GM18502 (cell line): Measurements from ENCODE around the gene RFXANK.
"Not testable (repeated sequence)": the region's sequence is repeated elsewhere in the genome, so short reads cannot be mapped to it uniquely, and the experiment has no call there.

Experiments used
- ATAC-seq: cut with Tn5 transposase; IDR thresholded peaks from one replicate; pipeline ENCODE4 v1.9.1; 2021; ENCODE audit warnings: mild to moderate bottlenecking; ENCODE audit not compliant: unreplicated experiment, poor library complexity

RFXANK gene

DNA sequence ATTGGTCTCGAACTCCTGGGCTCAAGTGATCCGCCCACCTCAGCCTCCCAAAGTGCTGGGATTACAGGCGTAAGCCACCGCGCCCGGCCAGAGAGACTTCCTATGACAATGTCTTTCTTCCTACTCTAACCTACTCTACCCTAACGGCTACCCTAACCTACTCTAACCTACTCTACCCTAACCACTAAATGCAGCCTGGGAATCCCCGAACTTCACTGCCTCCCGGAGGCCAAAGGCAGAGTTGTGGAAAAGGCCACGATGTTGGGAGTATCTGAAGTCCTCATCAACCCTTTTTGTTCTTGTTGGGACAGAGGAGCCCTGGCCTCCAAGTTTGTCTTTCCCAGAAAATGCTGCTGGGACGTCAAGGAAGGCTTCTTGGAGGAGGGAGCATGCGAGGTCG lies 12.1 kb downstream of the RFXANK start:
- ATAC-seq, result no peak

DNA sequence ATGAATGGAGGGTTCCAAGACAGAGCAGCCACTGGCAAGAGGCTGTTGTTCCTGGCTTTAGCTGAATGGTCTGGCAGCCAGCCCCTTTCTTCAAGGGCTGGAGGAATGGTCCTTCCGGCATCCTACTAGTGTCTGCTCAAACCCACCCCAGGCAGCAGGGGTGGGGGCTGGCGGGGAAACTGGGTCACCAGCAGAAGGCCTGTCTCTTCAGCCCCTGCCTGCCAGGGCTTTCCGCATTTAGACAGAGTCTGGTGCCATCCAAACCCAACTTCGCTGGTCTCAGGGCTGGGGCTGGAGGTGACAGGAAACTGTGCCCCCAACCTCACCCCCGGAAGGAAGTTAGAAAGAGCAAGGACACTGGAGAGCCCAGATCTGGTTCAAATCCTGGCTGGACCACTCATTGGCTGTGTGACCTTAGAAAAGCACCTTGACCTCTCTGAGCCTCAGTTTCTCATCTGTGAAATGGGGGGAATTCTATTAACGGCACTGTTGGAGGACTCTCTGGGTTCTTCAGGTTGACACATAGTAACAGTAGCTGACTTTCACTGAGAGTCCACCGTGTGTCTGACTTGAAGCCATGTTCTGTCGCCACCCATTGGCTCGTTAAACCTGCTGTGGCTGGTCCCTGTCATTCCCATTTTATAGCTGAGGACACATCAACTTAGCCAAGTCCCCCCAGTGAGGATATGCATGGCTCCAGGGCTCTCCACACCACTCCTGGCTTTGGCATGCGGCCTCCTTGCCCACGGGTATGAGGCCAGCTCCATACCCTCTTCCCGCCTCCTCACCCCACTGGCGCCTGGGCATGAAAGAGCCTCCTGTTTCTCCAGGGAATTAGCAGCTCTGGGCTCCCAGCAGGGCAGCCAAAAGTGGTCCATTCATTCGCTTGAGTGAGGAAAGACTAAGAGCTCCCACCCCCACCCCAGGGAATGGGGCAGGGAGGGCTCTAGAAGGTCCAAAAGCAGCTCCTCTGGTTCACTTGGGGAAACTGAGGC lies 13.7 kb downstream of the RFXANK start:
- ATAC-seq, result no peak

DNA sequence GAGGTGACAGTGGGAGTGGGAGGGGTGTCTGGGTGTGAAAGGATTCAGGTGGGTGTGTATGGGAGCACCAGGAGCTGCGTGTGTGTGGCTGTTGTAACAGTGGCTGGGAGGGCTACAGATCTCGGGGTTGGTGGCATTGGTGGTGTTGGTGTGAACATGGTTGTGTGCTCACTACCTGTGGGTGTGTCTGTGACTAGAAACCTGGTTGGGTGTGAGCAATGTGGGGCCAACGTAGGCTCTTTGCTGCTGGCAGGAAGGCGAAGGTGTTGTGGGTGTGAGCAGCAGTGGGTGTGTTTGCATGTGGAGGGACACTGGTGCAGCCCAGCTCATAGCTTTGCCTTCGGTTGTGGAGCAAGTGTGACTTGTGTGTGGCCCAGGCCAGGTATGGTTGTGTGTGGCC lies 14.9 kb downstream of the RFXANK start:
- no peak for ATAC-seq

DNA sequence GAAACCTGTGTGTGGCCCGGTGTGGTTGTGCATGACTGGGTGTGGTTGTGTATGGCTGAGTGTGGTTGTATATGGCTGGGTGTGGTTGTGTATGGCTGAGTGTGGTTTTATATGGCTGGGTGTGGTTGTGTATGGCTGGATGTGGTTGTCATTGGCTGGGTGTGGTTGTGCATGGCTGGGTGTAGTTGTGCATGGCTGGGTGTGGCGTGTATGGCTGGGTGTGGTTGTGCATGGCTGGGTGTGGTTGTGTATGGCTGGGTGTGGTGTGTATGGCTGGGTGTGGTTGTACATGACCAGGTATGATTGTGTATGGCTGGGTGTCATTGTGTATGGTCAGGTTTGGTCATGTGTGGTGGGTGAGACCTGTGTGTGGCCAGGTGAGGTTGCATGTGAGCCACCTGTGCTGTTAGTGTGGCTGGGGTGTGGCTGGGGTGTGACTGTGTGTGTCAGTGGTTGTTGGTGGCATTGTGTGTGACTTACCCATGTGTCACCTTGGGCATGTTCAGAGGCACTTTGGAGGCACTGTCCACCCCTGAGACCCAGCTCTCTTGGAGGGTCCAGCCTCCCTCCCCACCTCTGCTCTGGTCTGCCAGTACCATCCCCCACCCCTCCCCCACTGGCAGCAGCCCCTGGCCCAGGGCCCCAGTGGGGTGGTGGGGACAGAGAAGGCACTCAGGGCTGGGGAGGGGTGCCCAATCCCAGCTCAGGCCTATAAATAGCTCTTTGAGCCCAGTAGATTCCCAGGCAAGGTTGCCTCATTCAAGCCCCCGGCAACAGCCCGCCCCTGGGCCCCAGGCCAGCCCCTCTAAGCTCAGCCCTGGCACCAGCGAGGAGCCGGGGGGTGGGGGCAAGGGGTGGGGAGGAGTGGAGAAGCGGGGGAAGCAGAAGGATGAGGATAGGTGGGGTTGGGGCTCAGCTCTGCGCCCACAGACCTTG lies 15.8 kb downstream of the RFXANK start:
- ATAC-seq, result no peak

DNA sequence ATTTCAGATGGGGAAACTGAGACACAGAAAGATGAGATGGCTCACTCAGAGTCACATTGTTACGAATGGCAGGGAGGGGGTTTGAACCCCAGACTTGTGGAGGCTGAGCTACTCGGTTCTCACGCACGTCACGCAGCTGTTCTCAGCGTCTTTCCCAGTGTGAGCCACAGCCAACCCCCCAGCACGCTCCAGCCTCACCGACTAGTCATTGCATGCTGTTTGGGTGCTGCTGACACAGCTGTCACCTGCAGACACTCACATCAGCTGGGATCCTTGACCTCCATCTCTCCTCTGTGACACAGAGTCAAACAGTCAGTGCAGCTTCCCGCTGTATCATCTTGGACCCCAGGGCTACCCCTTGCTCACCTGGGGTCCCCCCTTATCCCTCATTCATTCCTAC lies 17.3 kb downstream of the RFXANK start:
- ATAC-seq, result no peak

DNA sequence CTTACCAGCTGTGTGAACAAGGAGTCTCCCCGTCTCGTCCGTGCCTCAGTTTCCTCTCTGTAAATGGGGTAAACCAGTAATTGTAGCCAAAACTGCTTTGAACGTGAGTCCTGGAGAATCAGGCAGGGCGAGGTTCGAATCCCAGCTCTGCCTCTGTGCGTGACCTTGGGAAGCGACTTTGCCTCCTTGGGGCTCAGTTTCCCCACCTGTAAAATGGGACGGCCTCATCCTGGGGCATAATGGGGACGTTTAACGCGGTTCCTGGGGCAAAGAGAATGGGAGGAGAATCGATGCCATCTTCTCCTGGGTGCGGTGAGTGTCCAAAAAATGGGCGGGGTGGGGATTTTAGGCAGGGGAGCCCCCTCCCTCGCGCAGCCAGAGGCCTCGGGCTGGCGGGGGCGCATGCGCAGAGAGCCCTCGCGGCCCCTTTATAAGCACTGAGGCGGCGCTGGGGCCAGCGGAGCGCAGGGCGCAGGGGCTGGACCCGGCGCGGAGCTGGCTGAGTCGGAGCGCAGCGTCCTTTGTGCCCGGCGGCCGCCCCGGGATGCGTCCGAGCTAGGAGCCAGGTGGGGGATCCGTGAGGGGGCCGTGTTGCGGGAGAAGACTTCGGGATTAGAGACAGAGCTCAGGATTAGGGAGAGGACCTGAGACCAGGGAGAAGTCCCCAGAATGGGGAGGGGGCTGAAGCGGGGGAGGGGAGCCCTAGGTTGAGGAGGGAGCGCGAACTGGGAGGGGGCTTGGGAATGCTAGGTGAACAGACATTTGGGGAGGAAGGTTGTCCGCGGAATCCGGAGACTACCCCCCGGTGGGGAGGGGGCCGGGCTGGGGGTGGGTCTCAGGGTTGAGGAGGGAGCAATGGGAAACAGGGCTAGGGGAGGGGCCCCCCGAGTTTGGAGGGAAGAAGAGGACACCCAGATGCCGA lies 19.7 kb downstream of the RFXANK start, which contains the start of gene NCAN:
Gene NCAN, plus strand, starts transcription at position 460 of the 922 bp plus-strand sequence. CDS start 4,996 bp downstream, outside the sequence.
- no peak for ATAC-seq

DNA sequence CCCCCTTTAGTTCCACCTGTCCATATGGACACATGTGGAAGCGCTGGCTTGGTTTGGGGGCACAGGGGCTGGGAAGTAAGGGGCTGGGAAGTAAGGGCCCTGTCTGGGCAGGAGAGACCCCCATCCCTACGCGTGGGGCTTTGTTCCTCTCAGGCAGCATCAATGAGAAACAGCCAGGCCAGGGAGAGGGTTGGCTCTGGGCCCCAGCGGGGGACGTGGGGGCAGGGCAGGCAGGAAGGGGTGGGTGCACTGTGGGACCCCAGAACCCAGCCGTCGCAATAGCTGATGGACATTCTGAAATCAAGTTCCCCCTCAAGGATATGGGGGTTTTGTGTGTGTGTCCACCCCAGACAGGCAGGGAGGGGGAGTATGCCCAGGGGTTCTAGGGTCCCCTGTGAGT lies 20.9 kb downstream of the RFXANK start:
- no peak for ATAC-seq

DNA sequence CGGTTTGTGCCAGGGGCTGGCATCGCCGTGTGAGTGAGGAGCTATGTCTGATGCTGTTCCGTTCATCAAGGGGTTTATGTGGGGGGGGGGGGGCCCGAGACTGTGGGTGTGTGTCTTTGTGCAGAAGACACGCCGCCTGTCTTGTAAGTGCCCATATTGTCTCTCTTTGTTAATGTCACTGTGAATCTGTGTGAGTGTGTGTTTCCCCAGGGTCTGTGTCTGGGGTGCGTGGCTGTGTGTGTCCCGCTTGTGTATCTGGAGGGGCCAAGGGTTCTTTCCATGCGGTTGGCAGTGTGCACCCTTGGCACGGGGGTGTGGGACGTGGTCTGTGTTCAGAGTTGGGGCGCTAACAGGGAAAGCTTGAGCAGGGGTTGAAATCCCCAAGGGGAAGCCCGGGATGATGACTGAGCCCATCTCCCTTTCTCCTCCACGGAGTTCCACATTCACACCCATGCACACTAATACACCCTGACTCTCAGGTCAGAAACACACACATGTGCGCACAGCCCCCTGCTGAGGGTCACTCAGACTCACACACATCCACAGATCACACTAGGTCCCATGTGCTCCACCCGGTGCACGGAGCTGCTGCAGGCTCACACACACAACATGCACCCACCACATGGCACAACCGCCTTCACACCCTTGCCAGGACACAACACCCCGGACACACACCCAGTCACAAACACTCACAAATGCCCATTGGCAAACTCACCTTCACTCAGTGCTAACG lies 21.5 kb downstream of the RFXANK start:
- no peak for ATAC-seq

DNA sequence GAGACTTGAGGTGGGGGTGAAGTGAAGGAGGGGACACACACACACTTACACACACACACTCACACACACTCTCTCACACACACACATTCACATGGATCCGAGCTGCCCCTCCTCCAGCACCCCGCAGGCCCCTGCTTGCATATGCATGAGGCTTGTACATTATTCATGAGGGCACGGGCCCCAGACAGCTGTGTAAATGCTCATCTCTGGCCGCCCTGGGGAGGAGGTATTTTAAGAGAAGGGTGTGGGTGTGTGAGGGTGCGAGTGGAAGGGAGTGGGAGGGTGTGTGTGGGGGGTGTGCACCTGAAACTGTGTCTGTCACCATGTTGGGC lies 22.1 kb downstream of the RFXANK start:
- ATAC-seq, result no peak

DNA sequence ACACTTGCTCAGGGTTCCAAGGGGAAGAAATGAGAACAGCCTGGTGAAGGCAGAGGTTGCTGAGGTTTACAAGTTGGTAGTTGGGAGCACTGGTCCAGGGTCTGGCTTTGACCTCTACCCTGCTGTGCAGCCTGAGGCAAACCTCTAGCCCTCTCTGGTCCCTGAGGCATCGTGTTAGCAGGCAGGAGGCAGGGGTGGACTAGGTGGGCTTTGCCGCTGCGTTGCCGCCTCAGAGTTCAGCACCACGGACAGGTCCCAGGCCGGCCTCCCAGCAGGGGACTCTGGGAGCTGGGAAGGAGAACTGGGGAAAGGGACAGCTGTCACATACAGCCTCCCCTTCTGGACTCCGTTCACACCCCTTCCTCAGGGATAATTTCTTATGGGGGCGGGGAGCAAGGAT lies 22.8 kb downstream of the RFXANK start:
- ATAC-seq, result no peak

DNA sequence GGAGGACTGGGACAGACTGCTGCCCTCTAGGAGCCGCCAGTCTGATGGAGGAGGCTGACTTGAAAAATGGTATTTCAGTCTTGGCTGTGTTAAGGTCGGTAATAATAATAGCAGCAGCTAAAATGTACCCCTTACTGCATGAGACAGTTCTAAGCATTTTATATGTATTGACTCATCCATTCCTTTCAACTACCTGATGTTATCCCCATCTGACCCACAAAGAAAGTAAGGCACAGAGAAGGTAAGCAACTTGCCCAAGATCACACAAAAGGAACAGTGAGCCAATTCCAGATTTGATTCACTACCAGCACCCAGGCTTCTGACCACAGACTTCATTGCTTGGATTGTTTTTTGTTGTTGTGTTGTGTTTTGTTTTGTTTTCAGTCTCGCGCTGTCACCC lies 23.7 kb downstream of the RFXANK start:
- no peak for ATAC-seq

DNA sequence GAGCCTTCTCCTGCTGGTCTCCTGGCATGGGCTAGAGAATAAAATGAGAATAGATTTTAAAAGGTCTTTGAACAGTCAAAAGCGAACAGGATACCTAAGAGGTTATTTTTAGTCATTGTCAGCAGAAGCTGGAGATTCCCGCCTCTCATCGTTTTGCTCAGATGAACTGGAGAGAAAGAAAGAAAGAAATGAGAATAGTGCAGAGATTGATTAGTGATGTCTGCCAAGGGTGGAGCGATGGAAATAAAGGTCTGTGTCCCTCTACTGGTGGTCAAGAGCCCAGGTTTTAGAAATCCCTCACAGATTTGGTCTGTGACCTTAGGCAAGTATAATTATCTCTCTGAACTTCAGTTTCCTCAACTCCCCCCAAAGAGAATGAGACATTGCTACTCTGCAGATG lies 25.0 kb downstream of the RFXANK start:
- ATAC-seq, result no peak

DNA sequence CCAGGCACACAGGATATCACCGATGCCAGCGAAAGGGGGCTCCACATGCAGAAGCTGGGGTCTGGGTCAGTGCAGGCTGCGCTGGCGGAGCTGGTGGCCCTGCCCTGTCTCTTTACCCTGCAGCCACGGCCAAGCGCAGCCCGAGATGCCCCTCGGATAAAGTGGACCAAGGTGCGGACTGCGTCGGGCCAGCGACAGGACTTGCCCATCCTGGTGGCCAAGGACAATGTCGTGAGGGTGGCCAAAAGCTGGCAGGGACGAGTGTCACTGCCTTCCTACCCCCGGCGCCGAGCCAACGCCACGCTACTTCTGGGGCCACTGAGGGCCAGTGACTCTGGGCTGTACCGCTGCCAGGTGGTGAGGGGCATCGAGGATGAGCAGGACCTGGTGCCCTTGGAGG lies 26.9 kb downstream of the RFXANK start:
- no peak for ATAC-seq

DNA sequence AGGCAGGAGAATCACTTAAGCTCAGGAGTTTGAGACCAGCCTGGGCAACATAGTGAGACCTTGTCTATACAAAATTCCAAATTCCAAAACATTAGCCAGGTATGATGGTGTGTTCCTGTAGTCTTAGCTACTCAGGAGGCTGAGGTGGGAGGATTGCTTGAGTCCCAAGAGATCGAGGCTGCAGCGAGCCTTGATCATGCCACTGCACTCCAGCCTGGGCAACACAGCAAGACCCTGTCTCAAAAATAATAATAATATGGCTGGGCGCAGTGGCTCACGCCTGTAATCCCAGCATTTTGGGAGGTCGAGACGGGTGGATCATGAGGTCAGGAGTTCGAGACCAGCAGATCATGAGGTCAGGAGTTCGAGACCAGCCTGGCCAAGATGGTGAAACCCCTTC lies 28.9 kb downstream of the RFXANK start:
- ATAC-seq, result not testable (repeated sequence)

DNA sequence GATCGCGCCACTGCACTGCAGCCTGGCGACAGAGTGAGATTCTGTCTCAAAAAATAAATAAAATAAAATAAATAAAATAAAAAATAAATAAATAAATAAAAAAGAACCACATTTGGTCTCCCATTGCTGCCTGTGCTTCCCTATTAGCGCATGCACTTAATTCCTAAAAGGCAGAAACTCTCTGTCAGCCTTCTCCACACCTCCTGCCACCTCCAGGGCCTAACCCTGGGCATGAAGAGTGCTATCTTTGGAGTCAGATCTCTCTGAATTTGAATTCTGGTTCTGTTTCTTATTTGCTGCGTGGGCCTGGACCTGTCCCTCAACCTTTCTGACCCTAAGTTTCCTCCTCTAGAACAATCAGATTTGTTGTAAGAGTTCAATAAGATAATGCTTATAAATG lies 31.0 kb downstream of the RFXANK start:
- ATAC-seq, result no peak

DNA sequence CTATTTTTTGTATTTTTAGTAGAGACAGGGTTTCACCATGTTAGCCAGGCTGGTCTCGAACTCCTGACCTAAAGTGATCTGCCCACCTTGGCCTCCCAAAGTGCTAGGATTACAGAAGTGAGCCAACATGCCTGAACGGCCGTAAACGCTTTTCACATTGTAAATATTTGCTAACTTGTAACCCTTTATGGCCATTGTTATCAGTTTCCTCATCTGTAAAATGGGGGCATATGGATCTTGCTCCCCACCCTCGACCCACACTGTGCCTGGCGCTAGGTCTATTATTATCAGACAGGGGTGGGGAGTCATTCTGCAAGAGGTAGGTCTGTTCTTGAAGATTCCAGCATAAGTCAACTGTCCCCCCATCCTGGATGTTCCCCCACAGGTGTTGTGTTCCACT lies 31.6 kb downstream of the RFXANK start:
- ATAC-seq, result no peak

DNA sequence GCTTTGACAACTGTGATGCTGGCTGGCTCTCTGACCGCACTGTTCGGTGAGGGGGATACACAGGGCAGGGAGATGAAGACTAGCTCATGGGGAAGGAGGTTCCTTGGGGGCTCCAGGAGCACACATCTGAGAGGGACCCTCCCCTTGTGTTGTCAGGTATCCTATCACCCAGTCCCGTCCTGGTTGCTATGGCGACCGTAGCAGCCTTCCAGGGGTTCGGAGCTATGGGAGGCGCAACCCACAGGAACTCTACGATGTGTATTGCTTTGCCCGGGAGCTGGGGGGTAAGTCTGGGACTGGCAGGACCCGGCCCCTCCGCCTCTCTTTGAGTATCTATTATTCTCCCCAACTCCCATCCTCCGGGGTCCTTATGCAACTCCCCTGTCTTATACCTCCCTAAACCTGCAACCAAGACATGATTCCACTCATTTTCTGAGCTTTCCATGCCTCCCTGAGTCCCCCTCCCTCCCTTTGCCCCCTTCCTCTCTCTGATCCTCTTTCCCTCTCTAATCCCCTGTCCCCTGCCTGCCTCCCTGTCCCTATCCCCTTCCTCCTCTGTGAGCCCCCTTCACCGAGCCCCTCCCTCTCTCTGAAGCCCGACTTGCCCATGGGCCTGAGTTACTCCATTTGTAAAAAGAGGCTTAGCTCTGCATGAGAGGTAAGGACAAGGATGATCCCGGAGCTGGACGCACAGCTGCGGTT lies 32.2 kb downstream of the RFXANK start:
- no peak for ATAC-seq

DNA sequence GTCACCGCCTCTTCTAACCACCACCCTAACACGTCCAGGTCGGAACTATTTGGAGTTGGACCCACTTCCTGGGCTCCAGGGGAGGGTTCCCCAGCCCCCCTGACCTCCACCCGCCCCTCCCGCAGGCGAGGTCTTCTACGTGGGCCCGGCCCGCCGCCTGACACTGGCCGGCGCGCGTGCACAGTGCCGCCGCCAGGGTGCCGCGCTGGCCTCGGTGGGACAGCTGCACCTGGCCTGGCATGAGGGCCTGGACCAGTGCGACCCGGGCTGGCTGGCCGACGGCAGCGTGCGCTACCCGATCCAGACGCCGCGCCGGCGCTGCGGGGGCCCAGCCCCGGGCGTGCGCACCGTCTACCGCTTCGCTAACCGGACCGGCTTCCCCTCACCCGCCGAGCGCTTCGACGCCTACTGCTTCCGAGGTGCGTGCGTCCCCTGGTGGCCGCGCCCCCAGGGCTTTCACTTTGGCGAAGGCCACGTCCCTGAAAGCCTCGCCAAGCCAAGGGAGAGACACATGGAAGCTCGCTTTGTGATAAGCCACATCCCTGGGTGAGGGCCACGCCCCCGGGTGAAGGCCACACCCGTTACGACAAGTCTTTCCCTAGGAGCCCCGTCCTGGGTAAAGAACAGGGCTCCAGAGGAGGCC lies 32.9 kb downstream of the RFXANK start:
- ATAC-seq, result no peak
